PC-3 (cell line): ENCODE data around the gene RNF149.

ENCODE experiments used
- CTCF ChIP-seq: fragments of 300-600 bp; sonication (generic); conservative IDR thresholded peaks from 2 replicates; pipeline ENCODE4 v1.5.1; 2017; ENCODE audit warnings: antibody characterized with exemption, low read depth, mild to moderate bottlenecking, low read length
- EZH2 ChIP-seq: fragments of 300-600 bp; sonication (generic); IDR thresholded peaks from one replicate; pipeline ENCODE4 v1.6.1; 2017; ENCODE audit warnings: antibody characterized with exemption, mild to moderate bottlenecking, low read length; ENCODE audit not compliant: unreplicated experiment
- EZH2phosphoT487 ChIP-seq: fragments of 300-600 bp; sonication (generic); IDR thresholded peaks from 2 replicates; pipeline ENCODE4 v1.6.1; 2018; ENCODE audit warnings: mild to moderate bottlenecking, antibody characterized with exemption, low read length, borderline replicate concordance

GRCh38 chr2:101262142-101262541 lies 46.4 kb downstream of the RNF149 start:
- TF ChIP-seq CTCF, result no peak
- TF ChIP-seq EZH2phosphoT487, result no peak
- no peak for TF ChIP-seq EZH2
